Frontal cortex (tissue), 4 donors: ENCODE measurements around the gene SLC35B1. TPM values are rescaled to one million over a fixed set of nuclear protein-coding genes. Genes with fewer than 3 reads are reported as not detected.

ENCODE experiments used
- DNase-seq, 2 donors: peaks; one replicate each; pipeline ENCODE4 v3.0.0; 2012; ENCODE audit warnings: low spot score in 2 of 2
- FAIRE-seq: peaks from 2 replicates; lab custom pipeline; 2012; peaks lifted over from hg19 to GRCh38; lab: Jason Lieb, UNC
- total RNA-seq: library from RNA; depleted of rRNA; stranded (reverse); fragments of >200 nt; gene quantifications from one replicate; pipeline ENCODE4 v1.2.3, GENCODE V29; 2014
- donor health status: control.
- donor health status: control.
- donor health status: control.

SLC35B1 gene
- total RNA-seq, 1 donor from 2014 or later: 56.7 TPM

GRCh38 chr17:49705254-49705653, 2.5 kb downstream of the SLC35B1 start:
- FAIRE-seq: no peak

DNA sequence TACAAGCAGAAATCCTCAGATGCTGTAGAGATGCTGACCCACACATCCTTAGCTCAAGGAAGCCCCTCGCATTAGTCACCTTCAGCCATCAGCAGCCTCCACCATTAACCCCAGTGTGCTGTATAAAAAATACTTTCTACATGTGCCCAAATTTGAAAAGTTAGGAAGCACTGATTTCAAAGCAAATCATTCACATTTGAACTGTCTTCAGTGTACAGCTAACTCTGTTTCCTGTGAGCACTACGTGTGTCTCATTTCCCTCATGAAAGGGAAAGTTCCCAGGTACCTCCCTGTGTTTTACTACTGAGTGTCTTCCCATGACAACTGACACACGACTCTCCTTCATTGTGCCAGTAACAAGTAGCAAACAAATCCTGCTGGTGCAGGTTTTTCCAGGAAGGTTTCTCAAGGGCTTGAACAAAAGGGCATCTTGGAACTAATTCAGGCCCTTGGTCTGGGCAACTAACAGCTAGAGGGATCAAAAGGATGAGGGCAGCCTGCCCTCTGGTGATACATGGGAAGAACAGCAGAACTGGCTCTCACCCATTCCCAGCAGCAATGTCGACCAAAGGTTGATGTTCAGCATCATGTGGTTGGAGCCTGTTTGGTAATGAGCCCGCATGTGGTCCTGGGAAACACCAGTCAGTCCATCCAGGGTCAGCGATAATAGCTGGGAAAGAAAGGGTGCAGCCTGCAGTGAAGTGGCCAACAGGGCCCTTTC, 4.0 kb downstream of the SLC35B1 start:
- FAIRE-seq (no peak), DNase-seq (no peak)

More at GRCh38 chr17:49705254-49705653, 2.5 kb downstream of the SLC35B1 start:
- DNase-seq: no peak

DNA sequence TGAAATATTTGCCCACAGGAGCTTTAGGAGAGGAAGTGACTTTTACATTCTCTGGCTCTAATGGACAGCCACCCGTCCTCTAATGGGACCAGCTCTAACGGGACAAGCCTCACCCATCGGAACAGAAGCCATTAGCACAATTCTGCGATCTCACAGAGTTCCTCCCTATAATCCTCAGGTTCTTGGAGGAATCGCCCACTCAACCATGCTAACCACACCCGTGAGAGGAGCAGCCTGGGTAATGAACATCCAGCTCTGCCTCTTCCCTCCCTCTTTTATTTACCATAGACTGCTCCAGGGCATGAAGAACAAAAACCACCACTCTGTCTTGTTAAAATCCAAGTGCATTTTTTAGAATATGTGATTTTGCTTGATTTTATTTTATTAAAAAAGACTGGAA, 6.8 kb downstream of the SLC35B1 start:
- DNase-seq (no peak), FAIRE-seq (no peak)

DNA sequence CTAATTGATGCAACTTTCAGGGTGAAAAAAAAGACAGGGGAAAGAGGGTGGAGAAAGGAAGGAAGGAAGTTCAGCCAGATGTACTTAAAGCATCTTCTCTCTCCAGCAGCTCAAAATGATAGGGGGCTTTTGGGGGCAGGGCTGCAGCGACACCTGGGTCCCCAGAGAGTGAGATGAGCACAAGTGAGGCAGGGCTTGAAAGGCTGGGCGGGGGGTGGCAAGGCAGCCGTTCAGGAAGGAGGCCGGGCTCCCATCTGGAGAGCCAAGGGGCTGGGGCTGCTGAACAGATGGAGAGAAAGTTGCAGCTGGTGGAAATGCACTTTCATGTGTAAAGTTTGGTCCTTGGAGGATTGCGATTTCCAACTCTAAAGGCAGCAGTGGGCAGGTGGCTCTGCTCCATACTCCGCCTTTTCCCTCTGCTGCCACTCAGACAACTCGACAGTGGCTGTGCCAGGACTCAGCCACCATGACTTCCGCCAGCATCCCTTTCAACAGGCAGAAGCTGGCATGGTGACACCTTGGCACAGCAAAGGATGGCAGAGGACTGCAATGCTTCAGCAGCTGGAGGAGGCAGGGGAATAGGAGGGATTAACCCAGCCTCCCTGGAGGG, 7.7 kb downstream of the SLC35B1 start:
- FAIRE-seq (no peak), DNase-seq (no peak)

- FAIRE-seq (no peak), DNase-seq (no peak)
Measured at GRCh38 chr17:49698005-49698404, 9.8 kb downstream of the SLC35B1 start.

DNA sequence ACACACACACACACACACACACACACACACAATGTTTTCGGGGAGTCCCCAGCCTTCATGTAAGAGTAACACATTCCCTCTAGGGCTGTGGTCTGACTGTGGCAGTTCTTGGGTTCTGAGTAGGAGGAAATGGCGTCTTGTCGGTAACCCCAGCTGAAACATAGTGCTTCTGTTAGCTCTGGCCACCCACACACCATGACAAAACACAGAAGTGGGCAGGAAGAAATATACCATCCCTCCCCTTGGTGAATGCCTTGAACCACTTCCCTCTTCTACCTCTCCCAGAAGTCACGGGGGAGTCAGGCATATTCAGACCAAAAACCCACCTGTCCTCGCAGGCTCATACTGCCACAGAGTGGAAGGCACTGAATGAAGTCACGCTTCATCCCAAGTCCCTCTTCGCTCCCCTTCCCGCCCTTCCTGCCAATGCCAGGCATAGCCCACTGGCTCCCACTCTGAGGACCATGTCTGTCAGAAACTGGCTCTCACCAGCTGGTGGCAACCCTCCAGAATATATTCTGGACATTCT, 11.5 kb downstream of the SLC35B1 start:
- FAIRE-seq: no peak

DNA sequence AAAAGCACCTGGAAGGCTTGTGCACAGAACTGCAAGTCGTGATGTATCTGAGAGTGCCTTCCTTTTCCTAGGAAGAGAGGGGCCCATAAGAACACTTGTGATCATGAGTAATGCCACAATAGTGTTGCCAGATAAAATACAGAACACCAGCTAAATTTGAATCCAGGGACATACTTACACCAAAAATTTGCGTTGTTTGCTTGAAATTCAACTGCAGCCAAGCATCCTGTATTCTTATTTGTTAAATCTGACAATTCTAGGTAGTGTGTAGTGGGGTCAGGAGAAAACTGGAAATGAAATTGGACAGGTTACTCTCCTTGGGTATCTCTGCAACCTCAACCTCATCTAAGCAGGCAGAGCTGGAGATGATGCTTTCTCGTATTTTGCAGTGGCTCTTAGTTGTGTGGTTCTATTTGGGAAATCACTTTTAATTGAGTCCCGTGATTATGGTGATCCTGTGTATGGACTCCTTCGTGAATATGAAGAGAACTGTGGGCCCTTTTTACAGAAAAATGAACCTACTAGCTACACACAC, 12.0 kb downstream of the SLC35B1 start:
- no peak for FAIRE-seq
- DNase-seq: no peak

More for the DNA sequence above, 11.5 kb downstream of the SLC35B1 start:
- no peak for DNase-seq

- DNase-seq: peak in 1 of 2 donors; percentile 55
- FAIRE-seq: no peak
Measured at GRCh38 chr17:49694847-49695697, 12.7 kb downstream of the SLC35B1 start.

DNA sequence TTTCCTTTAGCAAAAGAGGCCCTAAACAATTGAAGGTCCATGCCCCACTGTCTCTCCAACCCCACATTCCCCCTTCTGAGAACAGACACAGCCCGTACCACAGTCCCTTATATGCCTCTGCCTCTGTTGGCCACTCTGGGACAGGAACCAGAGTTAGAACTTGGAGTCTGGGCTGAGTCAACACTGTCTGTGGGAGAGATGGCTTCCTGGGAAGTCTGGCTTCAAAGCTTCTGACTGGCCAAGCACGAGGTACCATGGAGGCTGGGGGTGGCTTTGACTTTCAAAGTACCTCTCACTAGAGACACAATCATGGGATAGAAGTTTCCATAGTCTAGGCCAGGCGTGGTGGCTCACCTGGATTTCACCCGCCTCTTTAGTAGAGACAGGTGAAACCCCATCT, 15.0 kb downstream of the SLC35B1 start:
- no peak for FAIRE-seq
- DNase-seq: no peak

DNA sequence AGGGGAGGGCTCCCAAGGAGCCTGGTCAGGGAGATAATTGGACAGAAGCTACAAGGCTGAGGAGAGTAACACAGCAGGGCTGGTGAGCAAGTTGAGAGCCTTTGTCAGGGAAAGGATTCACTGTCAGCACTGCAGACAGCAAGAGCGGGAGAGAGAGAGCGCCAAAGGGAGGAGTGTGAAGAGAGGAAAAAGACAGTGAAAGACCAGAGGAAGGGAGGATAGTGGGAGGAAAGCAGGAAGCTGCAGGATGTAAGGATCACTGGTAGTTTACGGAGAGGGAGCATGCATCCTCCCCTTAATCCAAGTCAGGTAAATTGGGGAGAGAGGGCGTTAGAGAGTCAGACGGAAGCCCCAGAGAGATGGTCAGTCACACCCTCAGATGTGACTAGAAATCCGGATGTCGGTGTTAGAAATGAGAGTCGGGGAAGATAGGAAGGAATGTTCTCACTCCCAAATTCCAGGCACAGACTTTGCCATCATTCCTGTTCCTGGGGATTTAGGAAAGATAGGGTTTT, 16.0 kb downstream of the SLC35B1 start:
- FAIRE-seq (no peak), DNase-seq (no peak)

- FAIRE-seq: no peak
- DNase-seq: no peak
Measured at GRCh38 chr17:49691086-49691676, 16.6 kb downstream of the SLC35B1 start.

- DNase-seq (no peak), FAIRE-seq (no peak)
Measured at GRCh38 chr17:49690256-49690655, 17.5 kb downstream of the SLC35B1 start.

DNA sequence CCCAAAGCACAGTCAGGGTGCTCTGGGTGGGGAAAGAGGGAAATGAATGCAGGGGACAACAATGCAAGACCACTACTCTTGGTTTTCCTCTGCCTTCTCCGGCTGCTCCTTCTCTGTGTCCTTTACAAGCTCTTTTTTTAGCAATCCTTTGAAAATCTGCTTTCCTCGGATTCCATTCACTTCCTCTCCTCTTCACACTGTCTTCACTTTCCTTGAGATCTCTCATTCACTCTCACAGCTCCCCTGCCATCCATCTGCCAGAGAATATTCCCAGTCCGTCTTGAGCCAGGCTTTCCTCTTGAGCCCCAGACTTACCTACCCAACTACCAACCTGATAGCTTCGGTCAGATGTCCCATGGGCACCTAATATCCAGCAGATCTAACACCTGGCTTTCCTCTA, 18.9 kb downstream of the SLC35B1 start:
- FAIRE-seq: no peak
- DNase-seq: no peak

- no peak for DNase-seq
- FAIRE-seq: no peak
Measured at GRCh38 chr17:49687878-49688491, 19.8 kb downstream of the SLC35B1 start.

- DNase-seq (no peak), FAIRE-seq (no peak)
Measured at GRCh38 chr17:49681106-49681979, 26.4 kb downstream of the SLC35B1 start.

DNA sequence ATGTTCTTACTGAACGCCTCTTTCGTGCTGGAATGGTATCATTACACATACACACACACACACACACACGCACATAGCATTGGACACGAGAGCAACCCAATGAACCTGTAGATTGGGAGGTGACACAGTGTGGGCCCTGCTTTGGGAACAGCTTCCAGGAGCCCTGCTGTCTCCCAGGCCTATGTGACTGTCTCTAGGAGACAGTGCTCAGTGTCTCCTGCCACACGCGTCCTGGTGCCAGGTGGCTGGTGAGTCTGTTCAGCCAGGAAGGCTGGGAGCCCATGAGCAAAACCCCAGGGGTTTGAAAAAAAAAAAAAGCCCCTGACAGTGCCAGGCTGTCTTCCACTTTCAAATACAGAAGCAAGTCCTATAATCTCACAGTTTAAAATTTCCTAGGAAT, 27.4 kb downstream of the SLC35B1 start:
- FAIRE-seq (no peak), DNase-seq (no peak)

GRCh38 chr17:49677933-49678847, 29.6 kb downstream of the SLC35B1 start, which contains the start of gene SPOP:
TSS of gene SPOP (minus strand) at chr17:49678097. CDS start at chr17:49622810, 55,287 bp downstream.
- FAIRE-seq (no peak), DNase-seq (peak; percentile 87 to 98)
